Measurements from ENCODE around the gene PAQR4.

DNA sequence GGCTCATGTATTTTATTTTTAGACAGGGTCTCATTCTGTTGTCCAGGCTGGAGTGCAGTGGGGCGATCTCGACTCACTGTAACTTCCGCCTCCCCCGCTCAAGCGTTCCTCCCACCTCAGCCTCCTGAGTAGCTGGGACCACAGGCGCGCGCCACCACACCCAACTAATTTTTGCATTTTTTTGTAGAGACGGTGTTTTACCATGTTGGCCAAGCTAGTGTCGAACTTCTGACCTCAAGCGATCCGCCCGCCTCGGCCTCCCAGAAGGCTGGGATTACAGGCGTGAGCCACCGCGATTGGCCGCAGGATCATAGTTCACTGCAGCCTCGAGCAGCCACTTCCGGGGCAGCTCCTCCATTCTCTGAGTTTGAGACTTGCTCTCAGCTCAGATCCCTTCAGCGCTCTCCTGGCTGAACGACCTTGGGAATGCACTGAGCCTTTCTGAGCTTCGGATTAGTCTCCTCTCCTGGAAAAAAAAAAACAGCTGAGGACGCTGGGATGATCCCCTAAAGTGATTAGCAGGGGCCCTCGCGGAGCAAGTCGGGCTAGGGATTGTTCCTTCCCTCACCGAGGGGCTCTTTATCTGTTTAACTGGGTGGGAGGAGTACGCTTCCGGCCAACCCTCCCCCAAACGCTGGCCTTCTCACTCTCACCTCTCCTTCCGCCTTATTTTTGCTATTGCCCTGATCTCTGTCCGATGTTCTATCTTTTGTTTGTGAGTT lies 12.2 kb downstream of the PAQR4 start:
- TF ChIP-seq, protein P1, sequence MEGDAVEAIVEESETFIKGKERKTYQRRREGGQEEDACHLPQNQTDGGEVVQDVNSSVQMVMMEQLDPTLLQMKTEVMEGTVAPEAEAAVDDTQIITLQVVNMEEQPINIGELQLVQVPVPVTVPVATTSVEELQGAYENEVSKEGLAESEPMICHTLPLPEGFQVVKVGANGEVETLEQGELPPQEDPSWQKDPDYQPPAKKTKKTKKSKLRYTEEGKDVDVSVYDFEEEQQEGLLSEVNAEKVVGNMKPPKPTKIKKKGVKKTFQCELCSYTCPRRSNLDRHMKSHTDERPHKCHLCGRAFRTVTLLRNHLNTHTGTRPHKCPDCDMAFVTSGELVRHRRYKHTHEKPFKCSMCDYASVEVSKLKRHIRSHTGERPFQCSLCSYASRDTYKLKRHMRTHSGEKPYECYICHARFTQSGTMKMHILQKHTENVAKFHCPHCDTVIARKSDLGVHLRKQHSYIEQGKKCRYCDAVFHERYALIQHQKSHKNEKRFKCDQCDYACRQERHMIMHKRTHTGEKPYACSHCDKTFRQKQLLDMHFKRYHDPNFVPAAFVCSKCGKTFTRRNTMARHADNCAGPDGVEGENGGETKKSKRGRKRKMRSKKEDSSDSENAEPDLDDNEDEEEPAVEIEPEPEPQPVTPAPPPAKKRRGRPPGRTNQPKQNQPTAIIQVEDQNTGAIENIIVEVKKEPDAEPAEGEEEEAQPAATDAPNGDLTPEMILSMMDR (IDR thresholded peaks at IDR 0.05): no peak
- TF ChIP-seq POLR2A (IDR thresholded peaks at IDR 0.05): no peak
- TF ChIP-seq EP300 (IDR thresholded peaks at IDR 0.05): no peak
- no peak for TF ChIP-seq POLR2AphosphoS5 (IDR thresholded peaks at IDR 0.05)
